A673 (cell line): ENCODE results near the gene HIGD1A. TPM values are rescaled to one million over a fixed set of nuclear protein-coding genes. Genes with fewer than 3 reads are reported as not detected.

Source experiments
- BruUV-seq: library from RNA; stranded (reverse); fragments of 400-500 nt; replicated peaks from 2 replicates; lab custom pipeline; 2021; lab: Mats Ljungman, UMichigan
- CTCF ChIA-PET: fragments of 300-600 bp; sonication (Branson Sonifier 250); formaldehyde crosslinking; loops from one replicate; lab custom pipeline; 2022; ENCODE audit warnings: antibody characterized with exemption; lab: Charles Lee
- POLR2A ChIA-PET: fragments of 300-600 bp; sonication (Branson Sonifier 250); formaldehyde crosslinking; loops from one replicate; lab custom pipeline; 2022; ENCODE audit warnings: antibody characterized with exemption; ENCODE audit not compliant: low non-redundant PET; lab: Charles Lee
- DNase-seq: peaks from one replicate; pipeline ENCODE4 v3.0.0-alpha.2; 2015; ENCODE audit warnings: low spot score
- H3K27ac ChIP-seq: fragments of 200-600 bp; sonication (generic); 2 replicates; pipeline ENCODE4 v1.5.1; 2016; ENCODE audit warnings: mixed run types, low read depth, mild to moderate bottlenecking, mixed read lengths, antibody characterized with exemption, low read length; ENCODE audit not compliant: poor library complexity, severe bottlenecking
- H3K27me3 ChIP-seq: fragments of 200-600 bp; sonication (generic); replicated peaks from 2 replicates; pipeline ENCODE4 v1.6.1; 2017; ENCODE audit warnings: mixed run types, low read depth, mild to moderate bottlenecking, mixed read lengths, antibody characterized with exemption, low read length; ENCODE audit not compliant: insufficient read depth, poor library complexity
- H3K36me3 ChIP-seq: fragments of 200-600 bp; sonication (generic); 2 replicates; pipeline ENCODE4 v1.6.1; 2016; ENCODE audit warnings: mixed run types, mild to moderate bottlenecking, mixed read lengths, antibody characterized with exemption, low read length; ENCODE audit not compliant: insufficient read depth, poor library complexity, severe bottlenecking
- H3K4me1 ChIP-seq: fragments of 200-600 bp; sonication (generic); 2 replicates; pipeline ENCODE4 v1.6.1; 2017; ENCODE audit warnings: mixed run types, mild to moderate bottlenecking, mixed read lengths, antibody characterized with exemption, low read length; ENCODE audit not compliant: insufficient read depth, poor library complexity, severe bottlenecking
- H3K4me3 ChIP-seq: fragments of 200-600 bp; sonication (generic); 2 replicates; pipeline ENCODE4 v1.5.1; 2016; ENCODE audit warnings: low read depth, mixed run types, mild to moderate bottlenecking, mixed read lengths, low read length; ENCODE audit not compliant: poor library complexity, severe bottlenecking
- H3K9me3 ChIP-seq: fragments of 200-600 bp; sonication (generic); 2 replicates; pipeline ENCODE4 v1.6.1; 2016; ENCODE audit warnings: mixed run types, low read depth, mild to moderate bottlenecking, mixed read lengths, antibody characterized with exemption, low read length; ENCODE audit not compliant: poor library complexity, severe bottlenecking
- CTCF ChIP-seq: fragments of 300-800, 200-600 bp; sonication (generic); conservative IDR thresholded peaks from 2 replicates; pipeline ENCODE4 v1.5.1; 2017; ENCODE audit warnings: low read depth, mild to moderate bottlenecking, antibody characterized with exemption, low read length, moderate library complexity, mixed read lengths
- EZH2 ChIP-seq: fragments of 200-600 bp; sonication (generic); IDR thresholded peaks from 2 replicates; pipeline ENCODE4 v1.6.1; 2017; ENCODE audit warnings: borderline replicate concordance, low read depth, mild to moderate bottlenecking, mixed read lengths, antibody characterized with exemption, low read length; ENCODE audit not compliant: poor library complexity, severe bottlenecking
- intact Hi-C: fragments of 100-400 bp; cut with micrococcal nuclease; formaldehyde crosslinking; loops from one replicate; pipeline ENCODE4 v1.10.0; 2022; ENCODE audit not compliant: unreplicated experiment
- total RNA-seq: library from RNA; stranded (reverse); gene quantifications from 2 replicates; pipeline ENCODE4 v1.2.3, GENCODE V29; 2021

The HIGD1A gene
- total RNA-seq, 1 experiment from 2014 or later = 50.6 TPM

GRCh38 chr3:42841332-42841731, 37.0 kb upstream of the HIGD1A start:
- ChIA-PET POLR2A (no interaction called here), CTCF (no interaction called here)
- H3K27ac ChIP-seq = no peak overlapping the region
- TF ChIP-seq CTCF (no peak), EZH2 (no peak)
- H3K9me3 ChIP-seq = no peaks in the 10 kb centered on the region
- no peaks in the 10 kb centered on the region for H3K4me1 ChIP-seq
- BruUV-seq = no TSS peak
- intact Hi-C loops = no loop called here
- DNase-seq = no peak
- no peak overlapping the region for H3K4me3 ChIP-seq
- no peaks in the 10 kb centered on the region for H3K36me3 ChIP-seq
- no peaks in the 10 kb centered on the region for H3K27me3 ChIP-seq

DNA sequence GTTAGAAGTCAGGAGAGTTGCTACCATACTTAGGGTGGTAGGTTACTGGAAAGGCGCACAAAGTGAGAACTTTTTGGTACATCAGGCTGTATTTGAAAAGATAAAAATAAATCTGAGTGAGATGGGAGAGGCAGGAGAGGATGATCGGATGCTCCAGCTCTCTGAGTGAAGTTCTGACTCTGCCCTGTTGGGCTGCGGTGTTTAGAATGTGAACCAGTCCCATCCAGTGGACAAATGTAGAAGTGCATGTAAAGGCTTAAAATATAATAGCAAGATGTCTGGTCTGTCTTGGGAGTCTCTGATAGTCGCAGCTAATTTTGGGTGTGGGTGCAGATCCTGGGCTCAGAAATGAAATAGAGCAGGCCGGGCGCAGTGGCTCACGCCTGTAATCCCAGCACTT, 35.3 kb upstream of the HIGD1A start:
- no peaks in the 10 kb centered on the region for H3K4me1 ChIP-seq
- H3K27ac ChIP-seq = no peak overlapping the region
- no TSS peak for BruUV-seq
- no peaks in the 10 kb centered on the region for H3K9me3 ChIP-seq
- TF ChIP-seq EZH2 (no peak), CTCF (peak; percentile 48)
- POLR2A ChIA-PET = no interaction called here
- no peaks in the 10 kb centered on the region for H3K36me3 ChIP-seq
- H3K27me3 ChIP-seq = no peaks in the 10 kb centered on the region
- peak overlapping the region; percentile 22 for H3K4me3 ChIP-seq
- CTCF ChIA-PET = interaction anchor here (0.6 to 1.2 kb wide), 2 partner anchors 8 to 318 kb away, joined by 5 read pairs; no protein-coding TSS in a partner anchor
- DNase-seq = peak; percentile 67
- intact Hi-C loops = no loop called here

- Histone ChIP-seq H3K4me1 (no peaks in the 10 kb centered on the region), H3K9me3 (no peaks in the 10 kb centered on the region), H3K27ac (no peak overlapping the region), H3K4me3 (no peak overlapping the region), H3K36me3 (no peaks in the 10 kb centered on the region), H3K27me3 (no peaks in the 10 kb centered on the region)
- CTCF ChIA-PET = no interaction called here
- no TSS peak for BruUV-seq
- DNase-seq = no peak
- intact Hi-C loops = no loop called here
- TF ChIP-seq CTCF (no peak), EZH2 (no peak)
- POLR2A ChIA-PET = no interaction called here
These were observed 34.3 kb upstream of the HIGD1A start for GRCh38 chr3:42838571-42838970.
